Lung (tissue), 12 donors: ENCODE data around the gene MAPK7. TPM values are rescaled to one million over a fixed set of nuclear protein-coding genes. Genes with fewer than 3 reads are reported as not detected.

Source experiments
- ATAC-seq: fragments of 200-7000 bp; cut with Tn5 transposase; one replicate; pipeline ENCODE4 v1.9.1; 2020; ENCODE audit warnings: moderate number of reproducible peaks; ENCODE audit not compliant: insufficient read depth, low FRiP score
- DNase-seq, 3 donors: peaks; one replicate each; pipeline ENCODE4 v3.0.0-alpha.2; 2013 to 2017
- H3K27ac ChIP-seq, 2 donors: one replicate each; pipeline ENCODE4 v1.5.1; 2013; ENCODE audit warnings: mild to moderate bottlenecking in 2 of 2, moderate library complexity in 2 of 2, control low read depth in 1 of 2, inconsistent platforms in 1 of 2, low read depth in 1 of 2, low read length in 1 of 2
- H3K27me3 ChIP-seq, 3 donors: one replicate each; pipeline ENCODE4 v1.5.1; 2013; ENCODE audit warnings: low read length in 2 of 3; ENCODE audit not compliant: control insufficient read depth in 3 of 3, insufficient read depth in 3 of 3
- H3K36me3 ChIP-seq, 4 donors: one replicate each; pipeline ENCODE4 v1.5.1; 2013; ENCODE audit warnings: low read length in 4 of 4, mild to moderate bottlenecking in 1 of 4, moderate library complexity in 1 of 4; ENCODE audit not compliant: control insufficient read depth in 4 of 4, insufficient read depth in 4 of 4
- H3K4me1 ChIP-seq, 5 donors: one replicate each; pipeline ENCODE4 v1.5.1; 2013; ENCODE audit warnings: low read length in 5 of 5, mild to moderate bottlenecking in 2 of 5, moderate library complexity in 1 of 5; ENCODE audit not compliant: control insufficient read depth in 5 of 5, insufficient read depth in 5 of 5
- H3K4me3 ChIP-seq: one replicate; pipeline ENCODE4 v1.5.1; 2013; ENCODE audit warnings: mild to moderate bottlenecking, control low read depth, moderate library complexity
- H3K9ac ChIP-seq, 2 donors: one replicate each; pipeline ENCODE4 v1.5.1; 2013; ENCODE audit warnings: low read length in 2 of 2, control low read depth in 1 of 2; ENCODE audit not compliant: insufficient read depth in 1 of 2
- H3K9me3 ChIP-seq, 4 donors: one replicate each; pipeline ENCODE4 v1.5.1; 2013; ENCODE audit warnings: low read length in 3 of 4, mild to moderate bottlenecking in 1 of 4, moderate library complexity in 1 of 4; ENCODE audit not compliant: control insufficient read depth in 4 of 4, insufficient read depth in 3 of 4
- CTCF ChIP-seq: IDR thresholded peaks from 2 replicates; pipeline ENCODE4 v1.5.1; 2012; ENCODE audit warnings: mild to moderate bottlenecking; ENCODE audit errors: control extremely low read depth, extremely low read depth
- WGBS, 2 donors: extraction: QIAGEN DNeasy Blood & Tissue Kit; methylation state at CpG; one replicate each; pipeline ENCODE4 v1.1.7; 2013; 5-methylcytosine and 5-hydroxymethylcytosine counted together
- polyA plus RNA-seq, 2 donors: library from polyadenylated mRNA; stranded (reverse); fragments of 200-250 nt; gene quantifications; one replicate each; pipeline ENCODE4 v1.2.1, GENCODE V29; 2013
- total RNA-seq, 2 donors: library from RNA; depleted of rRNA in 1 of 2; stranded (reverse); fragments of >200 nt in 1 of 2; gene quantifications; one replicate each; pipeline ENCODE4 v1.2.1, GENCODE V29; 2014 to 2021
- donor health status: control.
- donor health status: control.
- donor health status: Bipolar disorder and iron deficiency.
- donor health status: healthy.
- donor health status: DM: yes; HTN: yes; CAD: no.

The MAPK7 gene
- total and polyA plus RNA-seq, 4 donors: 13.7 to 45.7 (median 22.8) TPM

GRCh38 chr17:19354748-19355147 is 23.6 kb upstream of the MAPK7 start:
- peaks cover 0 to 3% (median 0%) of the 10 kb centered on the region in 4 donors for H3K36me3 ChIP-seq
- no peaks in the 10 kb centered on the region for H3K9me3 ChIP-seq
- no peak overlapping the region for H3K9ac ChIP-seq
- H3K27ac ChIP-seq: no peak overlapping the region
- H3K27me3 ChIP-seq: no peaks in the 10 kb centered on the region
- TF ChIP-seq CTCF: no peak
- no peak overlapping the region for H3K4me3 ChIP-seq
- no peak for ATAC-seq
- WGBS, 2 donors: 79 to 80% methylated on average over 6 of the region's 6 CpGs
- no peaks in the 10 kb centered on the region for H3K4me1 ChIP-seq
- no peak for DNase-seq

DNA sequence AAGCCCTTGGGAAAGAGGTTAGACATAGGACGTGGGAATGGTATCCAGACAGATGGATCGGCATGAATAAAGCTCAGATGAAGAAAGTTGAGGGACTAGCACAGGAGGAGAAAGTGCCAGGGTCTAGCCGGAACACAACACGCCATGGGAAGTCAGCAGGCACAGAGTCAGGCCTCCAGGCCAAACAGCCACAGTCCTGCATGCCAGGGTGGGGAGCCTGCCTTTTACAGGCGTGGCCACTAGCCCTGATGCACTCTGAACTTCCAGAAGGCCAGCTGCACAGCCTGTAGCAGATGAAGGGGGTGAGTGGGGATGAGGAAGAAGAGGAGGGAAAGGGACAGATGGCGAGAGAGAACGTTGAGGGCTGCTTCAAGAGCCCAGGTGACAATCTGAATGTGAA is 20.9 kb upstream of the MAPK7 start:
- DNase-seq: peak in 1 of 3 donors; percentile 6
- H3K9me3 ChIP-seq: no peaks in the 10 kb centered on the region
- H3K4me1 ChIP-seq: peaks cover 0 to 5% (median 0%) of the 10 kb centered on the region in 5 donors
- no peak overlapping the region for H3K4me3 ChIP-seq
- ATAC-seq: no peak
- WGBS, 2 donors: 90% methylated on average over 7 of the region's 7 CpGs
- no peak overlapping the region for H3K9ac ChIP-seq
- H3K27me3 ChIP-seq: no peaks in the 10 kb centered on the region
- H3K27ac ChIP-seq: no peak overlapping the region
- no peak for TF ChIP-seq CTCF
- H3K36me3 ChIP-seq: peaks cover 0 to 3% (median 0%) of the 10 kb centered on the region in 4 donors

DNA sequence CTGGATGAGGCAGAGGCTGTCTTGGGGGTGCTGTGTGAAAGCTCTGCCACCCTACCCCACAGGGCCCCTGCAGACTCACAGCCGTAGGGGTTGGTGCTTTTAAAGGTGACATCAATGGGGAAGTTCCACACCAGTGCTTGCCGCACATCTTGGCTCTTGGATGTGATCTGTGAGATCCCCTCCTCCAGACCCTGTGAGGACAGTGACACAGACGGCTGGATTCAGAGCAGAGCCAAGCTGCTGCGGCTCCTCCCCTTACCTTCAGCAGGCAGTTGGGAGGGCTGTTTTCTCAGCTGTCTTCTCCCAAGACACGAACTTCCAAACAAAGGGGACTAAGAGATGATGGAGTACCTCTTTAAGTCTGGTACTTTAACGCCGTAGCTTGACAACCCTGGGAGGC is 20.5 kb upstream of the MAPK7 start:
- DNase-seq (no peak), ATAC-seq (no peak)
- TF ChIP-seq CTCF: no peak
- Histone ChIP-seq H3K9me3 (no peaks in the 10 kb centered on the region), H3K4me3 (no peak overlapping the region), H3K36me3 (peaks cover 0 to 3% (median 0%) of the 10 kb centered on the region in 4 donors), H3K27ac (no peak overlapping the region), H3K9ac (no peak overlapping the region), H3K4me1 (peaks cover 0 to 5% (median 0%) of the 10 kb centered on the region in 5 donors), H3K27me3 (no peaks in the 10 kb centered on the region)
- 80 to 87% methylated on average over 7 of the region's 7 CpGs for WGBS, 2 donors

DNA sequence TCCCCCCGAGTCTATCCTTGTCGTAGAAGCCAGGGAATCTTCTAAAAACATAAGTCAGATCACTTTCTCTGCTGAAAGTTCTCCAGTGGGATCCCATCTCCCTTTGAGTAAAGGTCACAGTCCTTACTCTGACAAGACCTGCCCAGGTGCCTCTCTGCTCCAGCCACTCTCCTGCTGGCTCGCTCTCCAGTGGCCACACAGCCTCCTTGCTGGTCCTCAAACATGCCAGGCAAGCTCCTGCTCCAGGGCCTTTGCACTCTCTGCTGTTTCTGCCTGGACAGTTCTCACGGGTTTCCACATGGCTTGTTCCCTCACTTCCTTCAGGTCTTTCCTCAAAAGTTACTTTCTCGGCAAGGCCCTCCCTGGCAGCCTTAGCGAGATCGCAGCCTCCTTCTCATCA is 19.1 kb upstream of the MAPK7 start:
- ATAC-seq: no peak
- H3K4me1 ChIP-seq: peaks cover 0 to 18% (median 10%) of the 10 kb centered on the region in 5 donors

More for the DNA sequence above, 19.1 kb upstream of the MAPK7 start:
- no peak for TF ChIP-seq CTCF
- Histone ChIP-seq H3K27me3 (no peaks in the 10 kb centered on the region), H3K9me3 (no peaks in the 10 kb centered on the region), H3K4me3 (no peak overlapping the region), H3K9ac (no peak overlapping the region), H3K36me3 (peaks cover 0 to 3% (median 0%) of the 10 kb centered on the region in 4 donors), H3K27ac (no peak overlapping the region)
- 84 to 91% methylated on average over 7 of the region's 7 CpGs for WGBS, 2 donors
- DNase-seq: no peak
